ENCODE data around the gene TET2.
"Not testable (repeated sequence)": the region's sequence is repeated elsewhere in the genome, so short reads cannot be mapped to it uniquely, and the experiment has no call there.

TET2 gene

GRCh38 chr4:105282489-105282888 lies 135.8 kb downstream of the TET2 start:
- Histone ChIP-seq H3K4me1 (ENCODE audit: insufficient read depth, insufficient read length) (no peaks in the 10 kb centered on the region), H3K9ac (ENCODE audit: insufficient read length, low read depth) (no peak overlapping the region), H3K27me3 (ENCODE audit: insufficient read depth, insufficient read length) (no peaks in the 10 kb centered on the region), H3K9me3 (ENCODE audit: insufficient read depth, low read length) (no peaks in the 10 kb centered on the region), H3K4me3 (ENCODE audit: insufficient read length, low read depth) (no peak overlapping the region), H3K36me3 (ENCODE audit: insufficient read depth, insufficient read length, low read length) (no peaks in the 10 kb centered on the region)
- TF ChIP-seq ZNF274 (IDR thresholded peaks at IDR 0.05; ENCODE audit: low read depth, low read length) = no peak
- no peak for TF ChIP-seq SUZ12 (IDR thresholded peaks at IDR 0.05; ENCODE audit: extremely low read depth, insufficient read depth, insufficient read length)
- TF ChIP-seq YY1 (IDR thresholded peaks at IDR 0.05; ENCODE audit: insufficient read depth, insufficient read length) = no peak
- DNase-seq (ENCODE audit: low read depth, low spot score) = no peak

GRCh38 chr4:105283501-105283900 lies 136.8 kb downstream of the TET2 start:
- H3K9me3 ChIP-seq (ENCODE audit: insufficient read depth, low read length) = no peaks in the 10 kb centered on the region
- TF ChIP-seq ZNF274 (IDR thresholded peaks at IDR 0.05; ENCODE audit: low read depth, low read length) (no peak), YY1 (IDR thresholded peaks at IDR 0.05; ENCODE audit: insufficient read depth, insufficient read length) (no peak), SUZ12 (IDR thresholded peaks at IDR 0.05; ENCODE audit: extremely low read depth, insufficient read depth, insufficient read length) (no peak)
- no peak for DNase-seq (ENCODE audit: low read depth, low spot score)
- no peak overlapping the region for H3K9ac ChIP-seq (ENCODE audit: insufficient read length, low read depth)
- H3K27me3 ChIP-seq (ENCODE audit: insufficient read depth, insufficient read length) = no peaks in the 10 kb centered on the region
- no peak overlapping the region for H3K4me3 ChIP-seq (ENCODE audit: insufficient read length, low read depth)
- no peaks in the 10 kb centered on the region for H3K4me1 ChIP-seq (ENCODE audit: insufficient read depth, insufficient read length)
- no peaks in the 10 kb centered on the region for H3K36me3 ChIP-seq (ENCODE audit: insufficient read depth, insufficient read length, low read length)

- TF ChIP-seq YY1 (IDR thresholded peaks at IDR 0.05; ENCODE audit: insufficient read depth, insufficient read length) (no peak), ZNF274 (IDR thresholded peaks at IDR 0.05; ENCODE audit: low read depth, low read length) (no peak), SUZ12 (IDR thresholded peaks at IDR 0.05; ENCODE audit: extremely low read depth, insufficient read depth, insufficient read length) (no peak)
- no peak overlapping the region for H3K9ac ChIP-seq (ENCODE audit: insufficient read length, low read depth)
- H3K27me3 ChIP-seq (ENCODE audit: insufficient read depth, insufficient read length) = no peaks in the 10 kb centered on the region
Observed at GRCh38 chr4:105288121-105288520, 141.4 kb downstream of the TET2 start.

GRCh38 chr4:105291925-105292324 lies 145.2 kb downstream of the TET2 start:
- TF ChIP-seq SUZ12 (IDR thresholded peaks at IDR 0.05; ENCODE audit: extremely low read depth, insufficient read depth, insufficient read length) (no peak), YY1 (IDR thresholded peaks at IDR 0.05; ENCODE audit: insufficient read depth, insufficient read length) (no peak), ZNF274 (IDR thresholded peaks at IDR 0.05; ENCODE audit: low read depth, low read length) (no peak)
- Histone ChIP-seq H3K27me3 (ENCODE audit: insufficient read depth, insufficient read length) (no peaks in the 10 kb centered on the region), H3K9me3 (ENCODE audit: insufficient read depth, low read length) (no peaks in the 10 kb centered on the region), H3K9ac (ENCODE audit: insufficient read length, low read depth) (no peak overlapping the region), H3K36me3 (ENCODE audit: insufficient read depth, insufficient read length, low read length) (no peaks in the 10 kb centered on the region), H3K4me3 (ENCODE audit: insufficient read length, low read depth) (no peak overlapping the region), H3K4me1 (ENCODE audit: insufficient read depth, insufficient read length) (peaks cover 2% of the 10 kb centered on the region)
- no peak for DNase-seq (ENCODE audit: low read depth, low spot score)

More at GRCh38 chr4:105288121-105288520, 141.4 kb downstream of the TET2 start:
- Histone ChIP-seq H3K36me3 (ENCODE audit: insufficient read depth, insufficient read length, low read length) (no peaks in the 10 kb centered on the region), H3K4me3 (ENCODE audit: insufficient read length, low read depth) (no peak overlapping the region), H3K4me1 (ENCODE audit: insufficient read depth, insufficient read length) (peaks cover 2% of the 10 kb centered on the region), H3K9me3 (ENCODE audit: insufficient read depth, low read length) (no peaks in the 10 kb centered on the region)
- DNase-seq (ENCODE audit: low read depth, low spot score) = no peak

- Histone ChIP-seq H3K4me1 (ENCODE audit: insufficient read depth, insufficient read length) (peaks cover 2% of the 10 kb centered on the region), H3K27me3 (ENCODE audit: insufficient read depth, insufficient read length) (no peaks in the 10 kb centered on the region), H3K36me3 (ENCODE audit: insufficient read depth, insufficient read length, low read length) (no peaks in the 10 kb centered on the region), H3K9ac (ENCODE audit: insufficient read length, low read depth) (no peak overlapping the region), H3K4me3 (ENCODE audit: insufficient read length, low read depth) (no peak overlapping the region), H3K9me3 (ENCODE audit: insufficient read depth, low read length) (no peaks in the 10 kb centered on the region)
- TF ChIP-seq YY1 (IDR thresholded peaks at IDR 0.05; ENCODE audit: insufficient read depth, insufficient read length) = no peak
- TF ChIP-seq ZNF274 (IDR thresholded peaks at IDR 0.05; ENCODE audit: low read depth, low read length) = no peak
- TF ChIP-seq SUZ12 (IDR thresholded peaks at IDR 0.05; ENCODE audit: extremely low read depth, insufficient read depth, insufficient read length) = no peak
- no peak for DNase-seq (ENCODE audit: low read depth, low spot score)
Observed at GRCh38 chr4:105293360-105293759, 146.7 kb downstream of the TET2 start.

- Histone ChIP-seq H3K4me3 (ENCODE audit: insufficient read length, low read depth) (no peak overlapping the region), H3K36me3 (ENCODE audit: insufficient read depth, insufficient read length, low read length) (no peaks in the 10 kb centered on the region), H3K9ac (ENCODE audit: insufficient read length, low read depth) (no peak overlapping the region), H3K4me1 (ENCODE audit: insufficient read depth, insufficient read length) (no peaks in the 10 kb centered on the region), H3K27me3 (ENCODE audit: insufficient read depth, insufficient read length) (no peaks in the 10 kb centered on the region), H3K9me3 (ENCODE audit: insufficient read depth, low read length) (no peaks in the 10 kb centered on the region)
- DNase-seq (ENCODE audit: low read depth, low spot score) = no peak
- TF ChIP-seq ZNF274 (IDR thresholded peaks at IDR 0.05; ENCODE audit: low read depth, low read length) (no peak), YY1 (IDR thresholded peaks at IDR 0.05; ENCODE audit: insufficient read depth, insufficient read length) (no peak), SUZ12 (IDR thresholded peaks at IDR 0.05; ENCODE audit: extremely low read depth, insufficient read depth, insufficient read length) (no peak)
Observed at GRCh38 chr4:105296672-105297071, 150.0 kb downstream of the TET2 start.

- H3K9ac ChIP-seq (ENCODE audit: insufficient read length, low read depth); H3K9me3 ChIP-seq (ENCODE audit: insufficient read depth, low read length); H3K36me3 ChIP-seq (ENCODE audit: insufficient read depth, insufficient read length, low read length); DNase-seq (ENCODE audit: low read depth, low spot score); H3K27me3 ChIP-seq (ENCODE audit: insufficient read depth, insufficient read length); H3K4me3 ChIP-seq (ENCODE audit: insufficient read length, low read depth); H3K4me1 ChIP-seq (ENCODE audit: insufficient read depth, insufficient read length): not testable (repeated sequence)
Observed at GRCh38 chr4:105299027-105299426, 152.4 kb downstream of the TET2 start.

- Histone ChIP-seq H3K36me3 (ENCODE audit: insufficient read depth, insufficient read length, low read length) (no peaks in the 10 kb centered on the region), H3K9ac (ENCODE audit: insufficient read length, low read depth) (no peak overlapping the region), H3K27me3 (ENCODE audit: insufficient read depth, insufficient read length) (no peaks in the 10 kb centered on the region)
Observed at GRCh38 chr4:105304085-105304484, 157.4 kb downstream of the TET2 start.

More at GRCh38 chr4:105304085-105304484, 157.4 kb downstream of the TET2 start:
- TF ChIP-seq YY1 (IDR thresholded peaks at IDR 0.05; ENCODE audit: insufficient read depth, insufficient read length) (no peak), ZNF274 (IDR thresholded peaks at IDR 0.05; ENCODE audit: low read depth, low read length) (no peak), SUZ12 (IDR thresholded peaks at IDR 0.05; ENCODE audit: extremely low read depth, insufficient read depth, insufficient read length) (no peak)
- Histone ChIP-seq H3K4me1 (ENCODE audit: insufficient read depth, insufficient read length) (no peaks in the 10 kb centered on the region), H3K4me3 (ENCODE audit: insufficient read length, low read depth) (no peak overlapping the region), H3K9me3 (ENCODE audit: insufficient read depth, low read length) (no peaks in the 10 kb centered on the region)
- no peak for DNase-seq (ENCODE audit: low read depth, low spot score)
